ENCODE results near the gene ELAC1.

Gene ELAC1

GRCh38 chr18:50969448-50969847, 1.6 kb downstream of the ELAC1 start:
- TF ChIP-seq REST (IDR thresholded peaks at IDR 0.05; ENCODE audit: low read depth) (no peak), USF1 (IDR thresholded peaks at IDR 0.05) (no peak), ZBTB7A (IDR thresholded peaks at IDR 0.05; ENCODE audit: low read depth) (no peak), EP300 (IDR thresholded peaks at IDR 0.05; ENCODE audit: borderline replicate concordance) (no peak), TCF12 (IDR thresholded peaks at IDR 0.05; ENCODE audit: low read depth) (no peak), TEAD4 (IDR thresholded peaks at IDR 0.05) (no peak), FOXM1 (IDR thresholded peaks at IDR 0.05; ENCODE audit: borderline replicate concordance, low read depth) (no peak), NFIC (IDR thresholded peaks at IDR 0.05) (no peak), TAF1 (IDR thresholded peaks at IDR 0.05; ENCODE audit: low read depth) (no peak), CEBPB (IDR thresholded peaks at IDR 0.05) (no peak), MAX (IDR thresholded peaks at IDR 0.05) (no peak), CREB1 (IDR thresholded peaks at IDR 0.05; ENCODE audit: low read depth) (no peak), RAD21 (IDR thresholded peaks at IDR 0.05; ENCODE audit: low read depth) (no peak), YY1 (IDR thresholded peaks at IDR 0.05; ENCODE audit: low read depth) (no peak)

- TF ChIP-seq NFIC (IDR thresholded peaks at IDR 0.05) (0 out of 2 replicates have a peak, but pooled peaks have one; percentile 17), EP300 (IDR thresholded peaks at IDR 0.05; ENCODE audit: borderline replicate concordance) (no peak)
These were observed 2.2 kb downstream of the ELAC1 start for GRCh38 chr18:50970006-50970405.

- TF ChIP-seq REST (IDR thresholded peaks at IDR 0.05; ENCODE audit: low read depth) (no peak), CREB1 (IDR thresholded peaks at IDR 0.05; ENCODE audit: low read depth) (no peak), RAD21 (IDR thresholded peaks at IDR 0.05; ENCODE audit: low read depth) (no peak), NFIC (IDR thresholded peaks at IDR 0.05) (no peak), MAX (IDR thresholded peaks at IDR 0.05) (no peak), EP300 (IDR thresholded peaks at IDR 0.05; ENCODE audit: borderline replicate concordance) (no peak), USF1 (IDR thresholded peaks at IDR 0.05) (no peak), CEBPB (IDR thresholded peaks at IDR 0.05) (no peak), TCF12 (IDR thresholded peaks at IDR 0.05; ENCODE audit: low read depth) (no peak), YY1 (IDR thresholded peaks at IDR 0.05; ENCODE audit: low read depth) (no peak), FOXM1 (IDR thresholded peaks at IDR 0.05; ENCODE audit: borderline replicate concordance, low read depth) (no peak), TEAD4 (IDR thresholded peaks at IDR 0.05) (no peak), EGR1 (IDR thresholded peaks at IDR 0.05) (no peak), TAF1 (IDR thresholded peaks at IDR 0.05; ENCODE audit: low read depth) (no peak), ZBTB7A (IDR thresholded peaks at IDR 0.05; ENCODE audit: low read depth) (no peak)
These were observed 5.7 kb downstream of the ELAC1 start for GRCh38 chr18:50973367-50974126.

- no peak for TF ChIP-seq CEBPB (IDR thresholded peaks at IDR 0.05)
- TF ChIP-seq EP300 (IDR thresholded peaks at IDR 0.05; ENCODE audit: borderline replicate concordance): no peak
- TF ChIP-seq NFIC (IDR thresholded peaks at IDR 0.05): no peak
- TF ChIP-seq TAF1 (IDR thresholded peaks at IDR 0.05; ENCODE audit: low read depth): no peak
- no peak for TF ChIP-seq REST (IDR thresholded peaks at IDR 0.05; ENCODE audit: low read depth)
- no peak for TF ChIP-seq TEAD4 (IDR thresholded peaks at IDR 0.05)
- no peak for TF ChIP-seq FOXM1 (IDR thresholded peaks at IDR 0.05; ENCODE audit: borderline replicate concordance, low read depth)
- no peak for TF ChIP-seq YY1 (IDR thresholded peaks at IDR 0.05; ENCODE audit: low read depth)
- TF ChIP-seq MAX (IDR thresholded peaks at IDR 0.05): no peak
- TF ChIP-seq EGR1 (IDR thresholded peaks at IDR 0.05): no peak
- no peak for TF ChIP-seq ZBTB7A (IDR thresholded peaks at IDR 0.05; ENCODE audit: low read depth)
- no peak for TF ChIP-seq RAD21 (IDR thresholded peaks at IDR 0.05; ENCODE audit: low read depth)
- TF ChIP-seq USF1 (IDR thresholded peaks at IDR 0.05): no peak
- no peak for TF ChIP-seq CREB1 (IDR thresholded peaks at IDR 0.05; ENCODE audit: low read depth)
These were observed 9.4 kb downstream of the ELAC1 start for GRCh38 chr18:50977037-50977760.

Measured in Ishikawa (cell line).